Testis (tissue), 2 donors: ENCODE data around the gene C2orf92.

Experiments
- POLR2A ChIP-seq: fragments of 450-650 bp; IDR thresholded peaks from one replicate; pipeline ENCODE4 v1.6.1; 2017; ENCODE audit warnings: antibody characterized with exemption, mild to moderate bottlenecking, moderate library complexity
- TF ChIP-seq, protein P1 (sequence below), 3 experiments: fragments of 450-650 bp in 2 of 3; fragments of 200-600 bp in 1 of 3; sonication (generic) in 1 of 3; IDR thresholded peaks; one replicate each; pipeline ENCODE4 v1.5.1; 2016 to 2019; ENCODE audit warnings: antibody characterized with exemption in 3 of 3, mild to moderate bottlenecking in 2 of 3, moderate library complexity in 1 of 3

DNA sequence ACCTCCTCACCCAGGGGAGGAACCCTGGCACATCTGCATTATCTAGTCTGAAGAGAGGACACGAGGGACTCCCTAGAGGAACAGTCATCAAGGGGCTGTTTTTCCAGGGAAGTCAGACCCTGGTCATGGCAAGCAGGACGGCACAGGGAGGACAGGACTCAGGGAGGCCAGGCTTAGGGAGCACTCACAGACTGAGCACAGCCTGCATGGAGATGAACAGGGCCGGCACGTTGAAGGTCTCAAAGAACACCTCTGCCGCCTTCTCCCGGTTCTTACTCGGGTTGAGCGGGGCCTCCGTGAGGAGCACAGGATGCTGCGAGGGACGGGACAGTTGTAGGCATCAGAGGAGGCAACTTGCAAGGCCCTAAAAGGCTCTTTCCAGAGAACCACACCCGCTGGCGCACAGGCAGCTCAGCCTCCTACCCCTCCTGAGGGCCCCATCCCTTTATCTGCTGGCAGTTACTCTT, 10.8 kb upstream of the C2orf92 start:
- TF ChIP-seq, protein P1, sequence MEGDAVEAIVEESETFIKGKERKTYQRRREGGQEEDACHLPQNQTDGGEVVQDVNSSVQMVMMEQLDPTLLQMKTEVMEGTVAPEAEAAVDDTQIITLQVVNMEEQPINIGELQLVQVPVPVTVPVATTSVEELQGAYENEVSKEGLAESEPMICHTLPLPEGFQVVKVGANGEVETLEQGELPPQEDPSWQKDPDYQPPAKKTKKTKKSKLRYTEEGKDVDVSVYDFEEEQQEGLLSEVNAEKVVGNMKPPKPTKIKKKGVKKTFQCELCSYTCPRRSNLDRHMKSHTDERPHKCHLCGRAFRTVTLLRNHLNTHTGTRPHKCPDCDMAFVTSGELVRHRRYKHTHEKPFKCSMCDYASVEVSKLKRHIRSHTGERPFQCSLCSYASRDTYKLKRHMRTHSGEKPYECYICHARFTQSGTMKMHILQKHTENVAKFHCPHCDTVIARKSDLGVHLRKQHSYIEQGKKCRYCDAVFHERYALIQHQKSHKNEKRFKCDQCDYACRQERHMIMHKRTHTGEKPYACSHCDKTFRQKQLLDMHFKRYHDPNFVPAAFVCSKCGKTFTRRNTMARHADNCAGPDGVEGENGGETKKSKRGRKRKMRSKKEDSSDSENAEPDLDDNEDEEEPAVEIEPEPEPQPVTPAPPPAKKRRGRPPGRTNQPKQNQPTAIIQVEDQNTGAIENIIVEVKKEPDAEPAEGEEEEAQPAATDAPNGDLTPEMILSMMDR (IDR thresholded peaks at IDR 0.05), result no peak
- TF ChIP-seq POLR2A, result no peak
